Panc1 (cell line): ENCODE results near the gene ACER3. TPM values are rescaled to one million over a fixed set of nuclear protein-coding genes. Genes with fewer than 3 reads are reported as not detected.

Source experiments
- ATAC-seq: fragments of 200-7000 bp; cut with Tn5 transposase; 2 replicates; pipeline ENCODE4 v1.9.1; 2020; ENCODE audit warnings: mild to moderate bottlenecking, moderate library complexity
- BruUV-seq: library from RNA; stranded (reverse); fragments of 400-500 nt; replicated peaks from 2 replicates; lab custom pipeline; 2021; lab: Mats Ljungman, UMichigan
- CTCF ChIA-PET: fragments of 300-600 bp; sonication (Branson Sonifier 250); formaldehyde crosslinking; loops from one replicate; lab custom pipeline; 2022; ENCODE audit warnings: antibody characterized with exemption; lab: Charles Lee
- POLR2A ChIA-PET: fragments of 300-600 bp; sonication (Branson Sonifier 250); formaldehyde crosslinking; loops from one replicate; lab custom pipeline; 2022; ENCODE audit warnings: antibody characterized with exemption; lab: Charles Lee
- DNase-seq: peaks from one replicate; pipeline ENCODE4 v3.0.0-alpha.2; 2010; ENCODE audit warnings: low read depth, low spot score
- H3K27ac ChIP-seq: 2 replicates; pipeline ENCODE4 v1.5.1; 2011; ENCODE audit warnings: mild to moderate bottlenecking, low read length, inconsistent platforms
- H3K27me3 ChIP-seq: fragments of 200-500 bp; sonication (Bioruptor generic); 2 replicates; pipeline ENCODE4 v1.6.0; 2014; ENCODE audit warnings: low read length, inconsistent platforms; ENCODE audit not compliant: control insufficient read depth, insufficient read depth
- H3K36me3 ChIP-seq: fragments of 200-500 bp; sonication (Bioruptor generic); 2 replicates; pipeline ENCODE4 v1.5.1; 2014; ENCODE audit warnings: inconsistent platforms, mild to moderate bottlenecking, low read length, moderate library complexity; ENCODE audit not compliant: control insufficient read depth, insufficient read depth
- H3K4me1 ChIP-seq: 2 replicates; pipeline ENCODE4 v1.5.1; 2011; ENCODE audit warnings: inconsistent platforms, mild to moderate bottlenecking, low read length, moderate library complexity; ENCODE audit not compliant: control insufficient read depth, insufficient read depth
- H3K4me3 ChIP-seq, 2 experiments: 2 replicates each; pipeline ENCODE4 v1.5.1; 2011 to 2012; ENCODE audit warnings: low read depth in 2 of 2, low read length in 2 of 2, mild to moderate bottlenecking in 2 of 2, inconsistent platforms in 1 of 2, moderate library complexity in 1 of 2
- H3K9me3 ChIP-seq: fragments of 200-500 bp; sonication (Bioruptor generic); 2 replicates; pipeline ENCODE4 v1.5.1; 2014; ENCODE audit warnings: low read depth, mild to moderate bottlenecking, inconsistent platforms, low read length, moderate library complexity; ENCODE audit not compliant: control insufficient read depth, insufficient read depth
- POLR2AphosphoS5 ChIP-seq: IDR thresholded peaks from 2 replicates; pipeline ENCODE4 v1.6.1; 2012; ENCODE audit warnings: mild to moderate bottlenecking, low read depth, low read length, moderate library complexity
- SIN3A ChIP-seq: IDR thresholded peaks from 2 replicates; pipeline ENCODE4 v1.6.1; 2012; ENCODE audit warnings: low read depth, mild to moderate bottlenecking, low read length, moderate library complexity, borderline replicate concordance; ENCODE audit not compliant: insufficient read depth
- TCF7L2 ChIP-seq: IDR thresholded peaks from 2 replicates; pipeline ENCODE4 v1.6.1; 2011; ENCODE audit warnings: mild to moderate bottlenecking, low read depth, low read length, inconsistent platforms
- in situ Hi-C: cut with HindIII; loops from 2 replicates; pipeline ENCODE4 v1.10.0; 2016; ENCODE audit warnings: low sequenced_read_pairs, low pct_unique_long_range_greater_than_20kb
- intact Hi-C: fragments of 100-400 bp; cut with micrococcal nuclease; formaldehyde crosslinking; loops from one replicate; pipeline ENCODE4 v1.10.0; 2022; ENCODE audit not compliant: unreplicated experiment
- total RNA-seq: library from RNA; stranded (reverse); gene quantifications from one replicate; pipeline ENCODE4 v1.2.1, GENCODE V29; 2021; ENCODE audit not compliant: unreplicated experiment
- TF ChIP-seq, protein P1 (sequence below), 2 experiments: IDR thresholded peaks; 2 replicates each; pipeline ENCODE4 v1.6.1; 2011 to 2012; ENCODE audit warnings: low read depth in 2 of 2, control low read depth in 1 of 2, low read length in 1 of 2, mild to moderate bottlenecking in 1 of 2, moderate library complexity in 1 of 2; ENCODE audit not compliant: insufficient read depth in 1 of 2
- TF ChIP-seq, protein P2 (sequence below): fragments of 450-650 bp; IDR thresholded peaks from 2 replicates; pipeline ENCODE4 v1.5.1; 2017; ENCODE audit warnings: mild to moderate bottlenecking

The ACER3 gene
- total RNA-seq, 1 experiment from 2014 or later: 41.8 TPM

DNA sequence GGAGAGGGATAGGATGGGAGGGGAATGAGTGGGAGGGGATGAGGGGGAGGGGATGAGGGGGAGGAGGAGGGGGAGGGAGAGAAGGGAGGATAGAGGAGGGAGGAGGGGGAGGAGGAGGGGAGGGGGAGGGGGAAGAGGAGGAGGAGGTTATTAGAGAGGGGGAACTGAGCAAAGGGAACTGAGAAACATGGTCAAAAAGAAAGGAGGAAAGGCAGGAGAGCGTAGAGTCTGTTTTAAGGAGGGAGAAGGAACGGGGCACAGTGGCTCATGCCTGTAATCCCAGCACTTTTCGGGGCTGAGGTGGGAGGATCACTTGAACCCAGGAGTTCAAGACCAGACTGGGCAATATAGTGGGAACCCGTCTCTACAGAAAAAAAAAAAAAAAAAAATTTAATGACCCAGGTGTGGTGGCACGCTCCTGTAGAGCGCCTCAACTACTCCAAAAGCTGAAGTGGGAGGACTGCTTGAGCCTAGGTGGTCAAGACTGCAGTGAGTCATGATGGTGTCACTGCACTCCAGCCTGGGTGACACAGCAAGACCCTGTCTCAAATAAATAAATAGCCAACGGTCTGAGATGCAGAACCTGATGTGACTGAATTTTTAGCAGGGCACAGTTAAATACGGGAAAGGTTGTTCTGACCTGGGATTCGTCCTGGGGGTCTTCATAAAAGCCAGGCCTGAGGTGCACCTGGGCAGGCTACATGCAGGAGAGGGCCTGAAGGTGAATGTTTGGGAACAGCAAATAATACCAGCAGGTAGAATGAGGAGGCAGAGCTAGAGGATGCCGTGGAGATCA is 177.5 kb downstream of the ACER3 start:
- DNase-seq (no peak), ATAC-seq (peak; percentile 75)
- peak overlapping the region in 1 of 2 experiments; percentile 59; a peak in 2 of 4 replicates for H3K4me3 ChIP-seq
- no peaks in the 10 kb centered on the region for H3K27me3 ChIP-seq
- TF ChIP-seq, protein P1, sequence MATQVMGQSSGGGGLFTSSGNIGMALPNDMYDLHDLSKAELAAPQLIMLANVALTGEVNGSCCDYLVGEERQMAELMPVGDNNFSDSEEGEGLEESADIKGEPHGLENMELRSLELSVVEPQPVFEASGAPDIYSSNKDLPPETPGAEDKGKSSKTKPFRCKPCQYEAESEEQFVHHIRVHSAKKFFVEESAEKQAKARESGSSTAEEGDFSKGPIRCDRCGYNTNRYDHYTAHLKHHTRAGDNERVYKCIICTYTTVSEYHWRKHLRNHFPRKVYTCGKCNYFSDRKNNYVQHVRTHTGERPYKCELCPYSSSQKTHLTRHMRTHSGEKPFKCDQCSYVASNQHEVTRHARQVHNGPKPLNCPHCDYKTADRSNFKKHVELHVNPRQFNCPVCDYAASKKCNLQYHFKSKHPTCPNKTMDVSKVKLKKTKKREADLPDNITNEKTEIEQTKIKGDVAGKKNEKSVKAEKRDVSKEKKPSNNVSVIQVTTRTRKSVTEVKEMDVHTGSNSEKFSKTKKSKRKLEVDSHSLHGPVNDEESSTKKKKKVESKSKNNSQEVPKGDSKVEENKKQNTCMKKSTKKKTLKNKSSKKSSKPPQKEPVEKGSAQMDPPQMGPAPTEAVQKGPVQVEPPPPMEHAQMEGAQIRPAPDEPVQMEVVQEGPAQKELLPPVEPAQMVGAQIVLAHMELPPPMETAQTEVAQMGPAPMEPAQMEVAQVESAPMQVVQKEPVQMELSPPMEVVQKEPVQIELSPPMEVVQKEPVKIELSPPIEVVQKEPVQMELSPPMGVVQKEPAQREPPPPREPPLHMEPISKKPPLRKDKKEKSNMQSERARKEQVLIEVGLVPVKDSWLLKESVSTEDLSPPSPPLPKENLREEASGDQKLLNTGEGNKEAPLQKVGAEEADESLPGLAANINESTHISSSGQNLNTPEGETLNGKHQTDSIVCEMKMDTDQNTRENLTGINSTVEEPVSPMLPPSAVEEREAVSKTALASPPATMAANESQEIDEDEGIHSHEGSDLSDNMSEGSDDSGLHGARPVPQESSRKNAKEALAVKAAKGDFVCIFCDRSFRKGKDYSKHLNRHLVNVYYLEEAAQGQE (IDR thresholded peaks at IDR 0.05; ENCODE audit: insufficient read depth in 1 of 2, low read depth in 2 of 2, low read length in 1 of 2): no peak
- TF ChIP-seq POLR2AphosphoS5: 0 out of 2 replicates have a peak, but pooled peaks have one; percentile 32
- peak overlapping the region; percentile 18 for H3K27ac ChIP-seq
- ChIA-PET POLR2A (interaction anchor here (0.6 kb wide), 1 partner anchor 1935 kb away, joined by 3 read pairs; no protein-coding TSS in a partner anchor), CTCF (interaction anchor here (2.2 kb wide), 1 partner anchor 119 kb away, joined by 19 read pairs; no protein-coding TSS in a partner anchor)
- BruUV-seq: no TSS peak
- in situ Hi-C loops (no loop called here), intact Hi-C loops (loop anchor here (5.0 kb wide), 3 partner anchors 116 to 306 kb away; no protein-coding TSS in a partner anchor)
- H3K4me1 ChIP-seq: peaks cover 28% of the 10 kb centered on the region
- no peaks in the 10 kb centered on the region for H3K36me3 ChIP-seq
- H3K9me3 ChIP-seq: no peaks in the 10 kb centered on the region

DNA sequence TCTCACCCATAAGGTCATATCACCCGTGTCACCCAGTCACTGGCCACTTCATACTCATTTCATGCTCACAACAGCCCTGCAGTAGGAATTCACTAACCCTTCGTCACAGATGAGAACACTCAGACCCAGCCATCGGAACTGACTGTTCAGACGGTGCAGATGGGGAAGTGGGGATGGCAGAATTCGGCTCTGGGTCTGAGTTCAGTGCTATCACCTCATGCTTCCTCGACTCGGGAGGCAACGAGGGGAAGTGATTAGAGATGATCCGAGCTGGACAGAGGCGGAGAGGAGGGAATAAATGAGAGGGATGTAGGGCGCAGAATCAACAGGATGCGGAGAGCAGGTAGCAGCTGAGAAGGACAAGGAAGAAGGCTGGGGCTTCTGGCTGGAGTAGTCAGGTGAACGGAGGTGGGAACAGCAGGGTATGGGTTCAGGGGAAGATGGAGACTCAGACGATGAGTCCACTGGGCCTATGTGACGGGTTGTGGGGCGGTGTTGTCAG is 178.2 kb downstream of the ACER3 start:
- intact Hi-C loops: loop anchor here (5.0 kb wide), 3 partner anchors 117 to 307 kb away; no protein-coding TSS in a partner anchor
- POLR2A ChIA-PET: interaction anchor here (0.6 kb wide), 1 partner anchor 1936 kb away, joined by 3 read pairs; no protein-coding TSS in a partner anchor

More for the DNA sequence above, 178.2 kb downstream of the ACER3 start:
- H3K27me3 ChIP-seq: no peaks in the 10 kb centered on the region
- H3K4me3 ChIP-seq: peak overlapping the region; percentile 43 to 59; a peak in 3 of 4 replicates
- no peaks in the 10 kb centered on the region for H3K9me3 ChIP-seq
- peak overlapping the region; percentile 18 for H3K27ac ChIP-seq
- no peak for DNase-seq
- H3K4me1 ChIP-seq: peaks cover 28% of the 10 kb centered on the region
- no TSS peak for BruUV-seq
- ATAC-seq: peak; percentile 74
- H3K36me3 ChIP-seq: no peaks in the 10 kb centered on the region
- no peak for TF ChIP-seq SIN3A
- TF ChIP-seq, protein P1 (IDR thresholded peaks at IDR 0.05; ENCODE audit: insufficient read depth in 1 of 2, low read depth in 2 of 2, low read length in 1 of 2): no peak
- no peak for TF ChIP-seq TCF7L2
- TF ChIP-seq, protein P2, sequence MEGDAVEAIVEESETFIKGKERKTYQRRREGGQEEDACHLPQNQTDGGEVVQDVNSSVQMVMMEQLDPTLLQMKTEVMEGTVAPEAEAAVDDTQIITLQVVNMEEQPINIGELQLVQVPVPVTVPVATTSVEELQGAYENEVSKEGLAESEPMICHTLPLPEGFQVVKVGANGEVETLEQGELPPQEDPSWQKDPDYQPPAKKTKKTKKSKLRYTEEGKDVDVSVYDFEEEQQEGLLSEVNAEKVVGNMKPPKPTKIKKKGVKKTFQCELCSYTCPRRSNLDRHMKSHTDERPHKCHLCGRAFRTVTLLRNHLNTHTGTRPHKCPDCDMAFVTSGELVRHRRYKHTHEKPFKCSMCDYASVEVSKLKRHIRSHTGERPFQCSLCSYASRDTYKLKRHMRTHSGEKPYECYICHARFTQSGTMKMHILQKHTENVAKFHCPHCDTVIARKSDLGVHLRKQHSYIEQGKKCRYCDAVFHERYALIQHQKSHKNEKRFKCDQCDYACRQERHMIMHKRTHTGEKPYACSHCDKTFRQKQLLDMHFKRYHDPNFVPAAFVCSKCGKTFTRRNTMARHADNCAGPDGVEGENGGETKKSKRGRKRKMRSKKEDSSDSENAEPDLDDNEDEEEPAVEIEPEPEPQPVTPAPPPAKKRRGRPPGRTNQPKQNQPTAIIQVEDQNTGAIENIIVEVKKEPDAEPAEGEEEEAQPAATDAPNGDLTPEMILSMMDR: no peak
- no peak for TF ChIP-seq POLR2AphosphoS5
- in situ Hi-C loops: no loop called here
- CTCF ChIA-PET: interaction anchor here (2.2 kb wide), 1 partner anchor 120 kb away, joined by 19 read pairs; no protein-coding TSS in a partner anchor
